K562 (cell line): ENCODE measurements around the gene ATP5F1D. TPM values are rescaled to one million over a fixed set of nuclear protein-coding genes. Genes with fewer than 3 reads are reported as not detected.

Source experiments
- ATF7 ChIP-seq: fragments of 450-650 bp; IDR thresholded peaks from 2 replicates; pipeline ENCODE4 v1.7.1; 2014; ENCODE audit warnings: mild to moderate bottlenecking, moderate library complexity
- BRD9 ChIP-seq: fragments of 450-650 bp; IDR thresholded peaks from 2 replicates; pipeline ENCODE4 v1.6.1; 2018; ENCODE audit warnings: low read depth; ENCODE audit not compliant: partially characterized antibody
- EWSR1 ChIP-seq: fragments of 450-650 bp; IDR thresholded peaks from 2 replicates; pipeline ENCODE4 v1.6.1; 2018; ENCODE audit warnings: borderline replicate concordance, mild to moderate bottlenecking, low read depth, moderate library complexity; ENCODE audit not compliant: partially characterized antibody
- HMGN3 ChIP-seq: IDR thresholded peaks from 2 replicates; pipeline ENCODE4 v1.6.1; 2011; ENCODE audit warnings: borderline replicate concordance, low read depth, mild to moderate bottlenecking, mixed read lengths, low read length; ENCODE audit not compliant: insufficient read length; ENCODE audit errors: extremely low read depth
- HMGXB4 ChIP-seq: sonication (generic); formaldehyde crosslinking; IDR thresholded peaks from 2 replicates; pipeline ENCODE4 v1.8.1; 2023; ENCODE audit warnings: mild to moderate bottlenecking, missing genetic modification reagents
- KLF16 ChIP-seq: IDR thresholded peaks from 2 replicates; pipeline ENCODE4 v1.6.1; 2016; ENCODE audit warnings: antibody characterized with exemption
- NFE2L1 ChIP-seq: fragments of 450-650 bp; IDR thresholded peaks from 2 replicates; pipeline ENCODE4 v1.6.1; 2016; ENCODE audit warnings: missing genetic modification characterization, low read depth, mild to moderate bottlenecking, missing compliant biosample characterization, moderate library complexity, borderline replicate concordance
- RBM14 ChIP-seq: fragments of 200-400 bp; formaldehyde crosslinking; IDR thresholded peaks from 2 replicates; pipeline ENCODE4 v1.6.1; 2018; ENCODE audit warnings: low read depth, mild to moderate bottlenecking, low read length, moderate library complexity, borderline replicate concordance; ENCODE audit not compliant: insufficient read depth
- SMAD1 ChIP-seq: fragments of 150-350 bp; IDR thresholded peaks from 2 replicates; pipeline ENCODE4 v1.6.1; 2014; ENCODE audit warnings: low read length, low read depth; ENCODE audit not compliant: partially characterized antibody
- SP2 ChIP-seq: IDR thresholded peaks from 2 replicates; pipeline ENCODE4 v1.6.1; 2011; ENCODE audit warnings: mild to moderate bottlenecking, low read depth, low read length, moderate library complexity; ENCODE audit not compliant: poor library complexity, severe bottlenecking; ENCODE audit errors: extremely low read depth
- UBTF ChIP-seq, 2 experiments: IDR thresholded peaks; 2 replicates each; pipeline ENCODE4 v1.6.1; 2012; ENCODE audit warnings: improper control_type of control experiment in 2 of 2, low read depth in 2 of 2, low read length in 2 of 2, borderline replicate concordance in 1 of 2
- YBX1 ChIP-seq: fragments of 450-650 bp; IDR thresholded peaks from 2 replicates; pipeline ENCODE4 v1.7.1; 2016; ENCODE audit warnings: mild to moderate bottlenecking
- ZKSCAN3 ChIP-seq: fragments of 250-450 bp; sonication (Bioruptor Pico); IDR thresholded peaks from 2 replicates; pipeline ENCODE4 v1.4.0; 2020
- ZNF785 ChIP-seq: fragments of 250-450 bp; sonication (Bioruptor Pico); IDR thresholded peaks from 2 replicates; pipeline ENCODE4 v1.4.0; 2020; ENCODE audit warnings: mild to moderate bottlenecking
- polyA plus RNA-seq, 8 experiments: library from polyadenylated mRNA; depleted of rRNA in 4 of 8; stranded (reverse) in 5 of 8; unstranded in 3 of 8; fragments of >200 nt; fragmentation: Nextera tagmentation in 2 of 8; fragmentation: Illumina TruSeq in 1 of 8; extraction: Ambion mirVana in 2 of 8; extraction: Trizol in 1 of 8; gene quantifications; 2 replicates each; pipeline versions ENCODE4 v1.2.1 to v1.2.3, GENCODE V29; 2011 to 2014; ENCODE audit warnings: inconsistent platforms in 1 of 8, missing spikeins in 1 of 8
- total RNA-seq, 7 experiments: library from RNA; depleted of rRNA in 6 of 7; stranded (reverse); fragments of >200 nt in 6 of 7; fragmentation: Illumina TruSeq in 2 of 7; extraction: Trizol in 2 of 7; gene quantifications; 2 replicates each; pipeline versions ENCODE4 v1.2.1 to v1.2.3, GENCODE V29; 2011 to 2021; ENCODE audit warnings: low replicate concordance in 1 of 7
- TF ChIP-seq, protein P1 (sequence below): sonication (generic); formaldehyde crosslinking; IDR thresholded peaks from 2 replicates; pipeline ENCODE4 v1.8.0; 2022; ENCODE audit warnings: mild to moderate bottlenecking, missing genetic modification reagents
- TF ChIP-seq, protein P2 (sequence below): fragments of 450-650 bp; formaldehyde crosslinking; IDR thresholded peaks from 2 replicates; pipeline ENCODE4 v1.4.0; 2020; ENCODE audit warnings: mild to moderate bottlenecking

ATP5F1D gene
- total and polyA plus RNA-seq, 9 of the 15 experiments (the other 6 are each of a cell fraction or from before 2014, with no cell fraction given): 3.9 to 409 (median 36.8) TPM

DNA sequence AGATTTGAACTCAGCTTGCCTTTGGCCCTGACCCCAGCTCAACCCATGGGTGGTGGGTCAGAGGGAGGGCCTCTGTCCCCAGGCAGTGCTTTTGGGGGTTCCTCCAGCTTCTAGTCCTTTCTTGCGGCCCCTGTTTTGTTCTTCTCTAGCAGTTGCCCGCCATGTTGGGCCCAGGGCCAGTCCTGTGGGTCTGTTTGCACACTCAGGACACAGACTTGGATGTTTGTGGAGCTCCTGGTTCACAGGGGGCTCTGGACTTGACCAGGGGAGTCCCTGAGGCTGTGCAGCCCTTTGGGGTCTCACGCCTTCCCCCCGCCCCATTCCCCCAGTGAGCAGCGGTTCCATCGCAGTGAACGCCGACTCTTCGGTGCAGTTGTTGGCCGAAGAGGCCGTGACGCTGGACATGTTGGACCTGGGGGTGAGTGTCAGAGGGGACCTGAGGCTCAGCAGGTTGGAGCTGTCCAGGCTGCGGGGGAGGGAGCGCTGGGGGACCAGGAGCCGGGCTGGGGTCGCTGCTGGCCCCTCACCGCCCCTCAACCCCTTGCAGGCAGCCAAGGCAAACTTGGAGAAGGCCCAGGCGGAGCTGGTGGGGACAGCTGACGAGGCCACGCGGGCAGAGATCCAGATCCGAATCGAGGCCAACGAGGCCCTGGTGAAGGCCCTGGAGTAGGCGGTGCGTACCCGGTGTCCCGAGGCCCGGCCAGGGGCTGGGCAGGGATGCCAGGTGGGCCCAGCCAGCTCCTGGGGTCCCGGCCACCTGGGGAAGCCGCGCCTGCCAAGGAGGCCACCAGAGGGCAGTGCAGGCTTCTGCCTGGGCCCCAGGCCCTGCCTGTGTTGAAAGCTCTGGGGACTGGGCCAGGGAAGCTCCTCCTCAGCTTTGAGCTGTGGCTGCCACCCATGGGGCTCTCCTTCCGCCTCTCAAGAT, 2.5 kb downstream of the ATP5F1D start (continued):
- 0 out of 4 replicates have a peak, but pooled peaks of 1 of the 2 experiments have one; percentile 52 for TF ChIP-seq UBTF (IDR thresholded peaks at IDR 0.05; ENCODE audit: borderline replicate concordance in 1 of 2, low read depth in 2 of 2, low read length in 2 of 2)
- TF ChIP-seq HMGXB4: 0 out of 2 replicates have a peak, but pooled peaks have one; percentile 48
- TF ChIP-seq RBM14: 0 out of 2 replicates have a peak, but pooled peaks have one; percentile 19
- no peak for TF ChIP-seq SMAD1
- TF ChIP-seq HMGN3: peak; percentile 40
- TF ChIP-seq, protein P1, sequence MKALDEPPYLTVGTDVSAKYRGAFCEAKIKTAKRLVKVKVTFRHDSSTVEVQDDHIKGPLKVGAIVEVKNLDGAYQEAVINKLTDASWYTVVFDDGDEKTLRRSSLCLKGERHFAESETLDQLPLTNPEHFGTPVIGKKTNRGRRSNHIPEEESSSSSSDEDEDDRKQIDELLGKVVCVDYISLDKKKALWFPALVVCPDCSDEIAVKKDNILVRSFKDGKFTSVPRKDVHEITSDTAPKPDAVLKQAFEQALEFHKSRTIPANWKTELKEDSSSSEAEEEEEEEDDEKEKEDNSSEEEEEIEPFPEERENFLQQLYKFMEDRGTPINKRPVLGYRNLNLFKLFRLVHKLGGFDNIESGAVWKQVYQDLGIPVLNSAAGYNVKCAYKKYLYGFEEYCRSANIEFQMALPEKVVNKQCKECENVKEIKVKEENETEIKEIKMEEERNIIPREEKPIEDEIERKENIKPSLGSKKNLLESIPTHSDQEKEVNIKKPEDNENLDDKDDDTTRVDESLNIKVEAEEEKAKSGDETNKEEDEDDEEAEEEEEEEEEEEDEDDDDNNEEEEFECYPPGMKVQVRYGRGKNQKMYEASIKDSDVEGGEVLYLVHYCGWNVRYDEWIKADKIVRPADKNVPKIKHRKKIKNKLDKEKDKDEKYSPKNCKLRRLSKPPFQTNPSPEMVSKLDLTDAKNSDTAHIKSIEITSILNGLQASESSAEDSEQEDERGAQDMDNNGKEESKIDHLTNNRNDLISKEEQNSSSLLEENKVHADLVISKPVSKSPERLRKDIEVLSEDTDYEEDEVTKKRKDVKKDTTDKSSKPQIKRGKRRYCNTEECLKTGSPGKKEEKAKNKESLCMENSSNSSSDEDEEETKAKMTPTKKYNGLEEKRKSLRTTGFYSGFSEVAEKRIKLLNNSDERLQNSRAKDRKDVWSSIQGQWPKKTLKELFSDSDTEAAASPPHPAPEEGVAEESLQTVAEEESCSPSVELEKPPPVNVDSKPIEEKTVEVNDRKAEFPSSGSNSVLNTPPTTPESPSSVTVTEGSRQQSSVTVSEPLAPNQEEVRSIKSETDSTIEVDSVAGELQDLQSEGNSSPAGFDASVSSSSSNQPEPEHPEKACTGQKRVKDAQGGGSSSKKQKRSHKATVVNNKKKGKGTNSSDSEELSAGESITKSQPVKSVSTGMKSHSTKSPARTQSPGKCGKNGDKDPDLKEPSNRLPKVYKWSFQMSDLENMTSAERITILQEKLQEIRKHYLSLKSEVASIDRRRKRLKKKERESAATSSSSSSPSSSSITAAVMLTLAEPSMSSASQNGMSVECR (CRISPR knock-in tag): peak; percentile 78; the same call in 1 of the 2 replicates
- TF ChIP-seq KLF16: peak; percentile 49; the same call in 1 of the 2 replicates
- no peak for TF ChIP-seq ZKSCAN3 (CRISPR knock-in tag)
- TF ChIP-seq EWSR1: no peak
- no peak for TF ChIP-seq ZNF785
- TF ChIP-seq, protein P2, sequence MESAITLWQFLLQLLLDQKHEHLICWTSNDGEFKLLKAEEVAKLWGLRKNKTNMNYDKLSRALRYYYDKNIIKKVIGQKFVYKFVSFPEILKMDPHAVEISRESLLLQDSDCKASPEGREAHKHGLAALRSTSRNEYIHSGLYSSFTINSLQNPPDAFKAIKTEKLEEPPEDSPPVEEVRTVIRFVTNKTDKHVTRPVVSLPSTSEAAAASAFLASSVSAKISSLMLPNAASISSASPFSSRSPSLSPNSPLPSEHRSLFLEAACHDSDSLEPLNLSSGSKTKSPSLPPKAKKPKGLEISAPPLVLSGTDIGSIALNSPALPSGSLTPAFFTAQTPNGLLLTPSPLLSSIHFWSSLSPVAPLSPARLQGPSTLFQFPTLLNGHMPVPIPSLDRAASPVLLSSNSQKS (CRISPR knock-in tag): no peak
- no peak for TF ChIP-seq YBX1
- TF ChIP-seq ATF7: peak; percentile 46; the same call in 1 of the 2 replicates
- peak; percentile 40 for TF ChIP-seq BRD9
- TF ChIP-seq SP2: peak; percentile 14
- no peak for TF ChIP-seq NFE2L1
